Diencephalon (tissue), 1 donor: Measurements from ENCODE around the gene NPHS2. TPM values are rescaled to one million over a fixed set of nuclear protein-coding genes. Genes with fewer than 3 reads are reported as not detected.

ENCODE experiments used
- small RNA-seq: library from RNA; depleted of rRNA; stranded (forward); fragments of <200 nt; gene quantifications from one replicate; pipeline ENCODE3, GENCODE V24; 2014
- total RNA-seq: library from RNA; depleted of rRNA; stranded (reverse); fragments of >200 nt; gene quantifications from one replicate; pipeline ENCODE4 v1.2.3, GENCODE V29; 2014

Gene NPHS2
- not detected for total RNA-seq

GRCh38 chr1:179575497-179576314, at the start of gene NPHS2:
Gene NPHS2 (minus strand): TSS chr1:179575948. CDS start chr1:179575864, 84 bp downstream.

GRCh38 chr1:179591592-179592580, 16.1 kb upstream of the NPHS2 start, which contains the start of gene TDRD5:
Gene TDRD5 (plus strand): TSS chr1:179591832. CDS start chr1:179592616, 784 bp downstream.

Small RNAs within 50 kb of the gene (small RNA-seq; reads per million reads assigned to genes)
- 0.26 reads per million, percentile 9 among the genes with 10 or more reads in this experiment for gene RNU5F-2P

Other genes with a start within 250 kb of the NPHS2 start
- gene AXDND1, start 210.0 kb downstream of the NPHS2 start, total RNA-seq, result 0.69 TPM
- gene TDRD5, start 15.9 kb upstream of the NPHS2 start, total RNA-seq, result 4.6 TPM
- gene FAM163A, start 167.3 kb upstream of the NPHS2 start, total RNA-seq, result 1.6 TPM